ENCODE measurements around the gene NIN. TPM values are rescaled to one million over a fixed set of nuclear protein-coding genes. Genes with fewer than 3 reads are reported as not detected.
"Not testable (repeated sequence)": the region's sequence is repeated elsewhere in the genome, so short reads cannot be mapped to it uniquely, and the experiment has no call there.

Gene NIN
- total RNA-seq, 1 donor = 40.2 TPM

GRCh38 chr14:50822501-50823042, 8.4 kb downstream of the NIN start:
- Histone ChIP-seq H4K20me1 (ENCODE audit: insufficient read depth, low read length) (peaks cover 48% of the 10 kb centered on the region), H2AFZ (ENCODE audit: low read length) (no peak overlapping the region), H3K4me2 (ENCODE audit: insufficient read depth, low read length) (peak overlapping the region; percentile 39), H3K4me3 (ENCODE audit: insufficient read depth, low read length) (no peak overlapping the region), H3K79me2 (ENCODE audit: insufficient read depth, low read length) (peaks cover 87% of the 10 kb centered on the region), H3K4me1 (ENCODE audit: insufficient read depth, low read length) (peaks cover 14% of the 10 kb centered on the region), H3K9me3 (ENCODE audit: low read depth, low read length) (no peaks in the 10 kb centered on the region), H3K36me3 (ENCODE audit: insufficient read depth, low read length) (peaks cover 17% of the 10 kb centered on the region), H3K27me3 (ENCODE audit: insufficient read depth, low read length) (no peaks in the 10 kb centered on the region), H3K27ac (ENCODE audit: low read depth, low read length) (peak overlapping the region; percentile 18)
- no peak for DNase-seq (ENCODE audit: insufficient read length, low spot score, missing footprints)
- no peak for TF ChIP-seq CTCF (IDR thresholded peaks at IDR 0.05; ENCODE audit: extremely low read depth, low read depth, low read length)

DNA sequence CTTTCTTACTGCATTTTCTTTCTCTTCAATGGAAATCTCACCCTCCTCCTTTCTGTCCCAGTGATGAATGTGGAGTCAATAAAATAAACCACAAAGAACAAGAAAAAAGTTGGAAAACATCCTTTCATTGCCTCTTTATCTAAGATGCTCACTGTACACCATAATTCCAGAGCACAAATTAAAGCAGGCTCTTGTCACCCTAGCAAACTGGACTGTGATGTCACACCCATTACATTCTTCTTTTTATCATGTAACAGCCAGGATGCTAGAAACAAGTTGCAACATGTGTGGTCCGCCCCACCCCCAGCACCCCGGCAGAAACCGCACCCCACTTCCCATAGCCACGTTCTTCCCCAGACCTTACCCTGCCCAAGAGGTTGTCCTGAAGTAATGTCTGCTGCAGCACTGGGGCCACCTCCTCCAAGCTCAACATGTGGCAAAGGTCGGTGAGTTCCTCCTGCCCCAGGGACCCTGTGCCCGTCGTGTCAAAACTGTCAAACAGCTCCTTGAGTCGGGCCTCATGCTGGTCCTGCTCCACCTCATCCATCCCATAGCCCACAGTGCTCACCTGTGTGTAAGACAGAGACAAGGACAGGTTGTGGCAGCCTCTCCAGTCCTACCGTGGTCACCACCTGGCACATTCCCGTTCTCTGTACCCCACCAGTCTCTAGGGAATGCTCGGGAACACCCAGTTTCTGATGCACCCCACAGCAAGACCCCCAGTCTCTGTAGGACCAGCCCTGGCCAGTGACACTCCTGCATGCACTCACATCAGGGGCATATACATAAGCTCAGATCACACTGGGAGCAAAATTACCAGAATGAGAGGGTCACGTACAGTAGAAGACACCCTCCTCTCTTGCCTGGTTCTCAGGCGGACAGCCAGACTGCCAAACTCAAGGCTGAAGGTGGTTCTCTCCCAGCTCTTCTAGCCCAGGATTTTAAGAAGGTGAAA, 9.2 kb downstream of the NIN start:
- no peak for TF ChIP-seq CTCF (IDR thresholded peaks at IDR 0.05; ENCODE audit: extremely low read depth, low read depth, low read length)
- Histone ChIP-seq H2AFZ (ENCODE audit: low read length) (no peak overlapping the region), H3K36me3 (ENCODE audit: insufficient read depth, low read length) (peaks cover 17% of the 10 kb centered on the region), H3K4me2 (ENCODE audit: insufficient read depth, low read length) (no peak overlapping the region), H3K4me1 (ENCODE audit: insufficient read depth, low read length) (peaks cover 14% of the 10 kb centered on the region), H3K27ac (ENCODE audit: low read depth, low read length) (no peak overlapping the region), H3K79me2 (ENCODE audit: insufficient read depth, low read length) (peaks cover 84% of the 10 kb centered on the region), H3K9me3 (ENCODE audit: low read depth, low read length) (no peaks in the 10 kb centered on the region), H3K4me3 (ENCODE audit: insufficient read depth, low read length) (no peak overlapping the region), H3K27me3 (ENCODE audit: insufficient read depth, low read length) (no peaks in the 10 kb centered on the region), H4K20me1 (ENCODE audit: insufficient read depth, low read length) (peaks cover 45% of the 10 kb centered on the region)
- DNase-seq (ENCODE audit: insufficient read length, low spot score, missing footprints) = no peak

- H3K36me3 ChIP-seq (ENCODE audit: insufficient read depth, low read length) = peaks cover 11% of the 10 kb centered on the region
- H3K9me3 ChIP-seq (ENCODE audit: low read depth, low read length) = no peaks in the 10 kb centered on the region
- DNase-seq (ENCODE audit: insufficient read length, low spot score, missing footprints) = no peak
- peaks cover 18% of the 10 kb centered on the region for H3K4me1 ChIP-seq (ENCODE audit: insufficient read depth, low read length)
- H2AFZ ChIP-seq (ENCODE audit: low read length) = no peak overlapping the region
- H3K4me2 ChIP-seq (ENCODE audit: insufficient read depth, low read length) = no peak overlapping the region
- peaks cover 36% of the 10 kb centered on the region for H4K20me1 ChIP-seq (ENCODE audit: insufficient read depth, low read length)
- no peak overlapping the region for H3K27ac ChIP-seq (ENCODE audit: low read depth, low read length)
- no peaks in the 10 kb centered on the region for H3K27me3 ChIP-seq (ENCODE audit: insufficient read depth, low read length)
- no peak for TF ChIP-seq CTCF (IDR thresholded peaks at IDR 0.05; ENCODE audit: extremely low read depth, low read depth, low read length)
- H3K79me2 ChIP-seq (ENCODE audit: insufficient read depth, low read length) = peaks cover 84% of the 10 kb centered on the region
- no peak overlapping the region for H3K4me3 ChIP-seq (ENCODE audit: insufficient read depth, low read length)
Measured at GRCh38 chr14:50820786-50821509, 10.0 kb downstream of the NIN start.

- Histone ChIP-seq H3K4me1 (ENCODE audit: insufficient read depth, low read length) (peaks cover 18% of the 10 kb centered on the region), H3K36me3 (ENCODE audit: insufficient read depth, low read length) (peaks cover 11% of the 10 kb centered on the region), H4K20me1 (ENCODE audit: insufficient read depth, low read length) (peaks cover 27% of the 10 kb centered on the region), H3K79me2 (ENCODE audit: insufficient read depth, low read length) (peaks cover 78% of the 10 kb centered on the region)
- not testable (repeated sequence) for H3K4me2 ChIP-seq (ENCODE audit: insufficient read depth, low read length); H3K27ac ChIP-seq (ENCODE audit: low read depth, low read length); H3K9me3 ChIP-seq (ENCODE audit: low read depth, low read length); H3K27me3 ChIP-seq (ENCODE audit: insufficient read depth, low read length); H2AFZ ChIP-seq (ENCODE audit: low read length); DNase-seq (ENCODE audit: insufficient read length, low spot score, missing footprints); H3K4me3 ChIP-seq (ENCODE audit: insufficient read depth, low read length)
Measured at GRCh38 chr14:50819303-50819702, 11.7 kb downstream of the NIN start.
